ENCODE measurements around the gene IRF1.
"Not testable (repeated sequence)": the region's sequence is repeated elsewhere in the genome, so short reads cannot be mapped to it uniquely, and the experiment has no call there.

The IRF1 gene

DNA sequence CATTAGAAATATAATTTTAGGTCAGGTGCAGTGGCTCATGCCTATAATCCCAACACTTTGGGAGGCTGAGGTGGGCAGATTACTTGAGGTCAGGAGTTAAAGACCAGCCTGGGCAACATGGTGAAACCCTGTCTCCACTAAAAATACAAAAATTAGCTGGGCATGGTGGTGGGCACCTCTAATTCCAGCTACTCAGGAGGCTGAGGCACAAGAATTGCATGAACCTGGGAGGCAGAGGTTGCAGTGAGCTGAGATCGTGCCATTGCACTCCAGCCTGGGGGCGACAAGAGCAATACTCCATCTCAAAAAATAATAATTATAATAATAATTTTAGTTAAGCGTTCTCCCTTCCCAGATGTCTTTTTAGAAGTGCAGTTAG is 52.3 kb downstream of the IRF1 start:
- not testable (repeated sequence) for DNase-seq (ENCODE audit: low spot score)

DNA sequence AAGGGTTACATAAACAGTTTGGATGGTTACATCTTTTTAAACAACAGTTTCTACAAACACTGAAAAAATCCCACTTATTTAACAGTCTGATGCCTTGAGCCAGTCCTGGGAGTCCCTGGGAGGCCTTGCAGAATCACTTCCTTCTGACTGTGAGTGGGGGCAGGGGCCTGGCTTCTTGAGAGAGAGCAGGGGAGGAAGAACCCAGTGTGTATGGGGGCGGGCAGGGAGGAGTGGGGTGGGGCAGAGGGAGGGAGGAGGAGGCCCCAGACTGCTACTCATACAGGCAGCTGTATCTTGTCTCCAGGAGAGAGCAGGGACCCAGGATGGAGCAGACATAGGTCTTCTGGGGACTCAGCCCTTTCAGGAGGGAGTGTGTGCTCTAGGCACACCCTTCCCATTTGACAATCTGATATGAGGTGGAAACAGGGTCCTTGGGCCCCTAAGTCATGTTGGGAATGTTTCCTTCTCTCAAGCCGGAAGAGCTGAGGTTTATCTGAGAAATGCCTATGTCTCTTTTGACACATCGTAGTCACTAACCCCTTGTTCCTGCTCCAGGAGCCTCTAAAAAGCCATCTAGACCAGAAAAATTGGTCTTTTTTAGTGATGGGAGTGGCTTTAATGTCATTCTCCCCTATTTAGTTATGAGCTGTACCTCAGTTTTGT is 52.8 kb downstream of the IRF1 start:
- DNase-seq (ENCODE audit: low spot score), result peak; percentile 80

DNA sequence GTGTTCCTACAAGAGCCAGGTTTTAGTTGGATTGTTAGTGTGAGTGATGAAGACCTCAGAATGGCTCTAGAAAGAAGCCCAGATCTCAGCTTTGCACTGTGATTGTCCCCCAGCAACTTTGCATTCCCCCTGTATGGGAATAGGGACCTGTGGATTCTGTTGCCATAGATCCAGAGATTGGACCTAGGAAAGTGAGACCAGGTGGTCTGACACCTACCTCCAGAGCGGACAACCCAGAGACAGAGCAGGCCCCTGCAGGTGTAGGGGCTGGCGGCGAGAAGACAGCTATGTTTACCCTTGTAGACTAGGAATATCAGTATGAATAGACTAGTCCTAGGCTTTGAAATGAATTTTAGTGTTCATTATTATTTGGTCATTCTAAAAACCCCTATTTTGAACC is 53.6 kb downstream of the IRF1 start:
- DNase-seq (ENCODE audit: low spot score), result no peak

DNA sequence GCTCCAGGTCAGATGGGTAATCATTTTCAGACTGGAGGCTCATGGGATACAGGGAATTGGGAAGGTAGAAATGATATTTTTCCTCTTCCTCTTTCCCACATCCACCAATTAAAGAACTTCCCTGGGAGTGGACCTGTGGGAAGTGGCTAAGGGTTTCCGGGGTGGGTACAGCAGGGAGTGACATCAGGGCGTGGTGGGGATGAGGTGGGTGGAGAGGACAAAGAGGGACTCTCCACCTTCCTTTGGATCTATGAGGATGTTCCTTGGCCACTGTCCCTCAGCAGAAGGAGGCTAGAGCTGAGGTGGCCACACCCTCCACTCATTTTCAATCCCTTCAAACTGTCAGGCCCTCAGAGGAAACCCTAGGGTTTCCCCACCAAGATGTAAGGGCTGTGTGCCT is 54.7 kb downstream of the IRF1 start:
- DNase-seq (ENCODE audit: low spot score), result no peak

DNA sequence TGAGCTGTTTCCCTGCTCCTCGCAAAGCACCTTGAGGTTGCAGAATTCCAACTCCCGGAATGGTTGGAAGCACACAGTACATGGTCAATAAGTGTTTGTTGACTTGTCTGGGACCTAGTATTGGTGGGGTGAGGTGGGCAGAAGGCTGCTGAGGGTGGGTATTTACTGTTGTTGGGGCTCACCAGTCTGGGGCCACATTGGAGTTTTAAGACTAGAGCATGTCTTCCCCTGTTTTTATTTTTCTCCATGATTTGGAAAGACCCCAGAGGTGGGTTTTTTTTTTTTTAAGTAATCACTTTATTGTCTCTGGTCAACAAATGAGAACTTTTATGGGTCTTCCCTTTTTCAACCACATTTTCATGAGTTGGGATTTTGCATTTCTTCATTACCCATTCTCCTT is 55.1 kb downstream of the IRF1 start:
- no peak for DNase-seq (ENCODE audit: low spot score)

DNA sequence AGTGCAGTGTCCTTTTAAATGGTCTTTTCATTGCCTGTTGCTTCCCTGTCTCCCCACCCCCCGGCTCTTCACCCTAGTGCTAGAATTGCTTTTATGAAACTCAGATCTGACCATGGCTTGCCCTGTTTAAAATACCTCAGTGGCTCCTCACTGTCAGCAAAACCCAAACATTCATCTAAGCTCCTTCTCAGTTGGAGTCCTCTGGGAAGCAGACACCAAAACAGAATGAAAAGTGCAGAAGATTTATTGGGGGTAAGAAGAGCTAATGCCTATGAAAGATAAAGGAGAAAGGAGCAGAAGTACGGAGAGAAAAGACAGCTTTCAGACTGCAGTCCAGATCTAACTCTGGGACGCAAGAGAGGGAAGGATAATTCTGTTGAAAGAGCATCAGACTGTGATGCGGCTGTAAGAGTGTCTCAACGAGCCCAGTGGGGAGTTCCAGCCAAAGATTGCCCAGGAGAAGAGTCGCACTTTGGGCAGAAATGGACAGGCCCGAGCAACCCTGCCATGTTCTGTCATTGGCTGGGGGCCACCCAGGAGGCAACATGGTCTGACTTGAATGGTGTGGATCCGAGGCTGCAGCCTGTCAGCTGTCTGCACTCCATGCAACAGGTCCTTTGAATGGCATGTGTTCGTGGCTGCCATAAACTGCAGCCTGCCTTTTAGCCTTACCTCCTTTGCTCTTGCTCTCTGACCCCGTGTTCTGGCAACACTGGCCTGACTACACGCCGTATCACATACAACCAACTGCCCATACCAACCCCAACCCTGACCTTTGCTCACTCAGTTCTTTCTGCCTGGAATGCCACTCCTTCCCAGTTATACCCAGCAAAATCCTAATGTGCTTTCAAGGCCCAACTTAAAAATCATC is 55.9 kb downstream of the IRF1 start:
- DNase-seq (ENCODE audit: low spot score), result no peak

DNA sequence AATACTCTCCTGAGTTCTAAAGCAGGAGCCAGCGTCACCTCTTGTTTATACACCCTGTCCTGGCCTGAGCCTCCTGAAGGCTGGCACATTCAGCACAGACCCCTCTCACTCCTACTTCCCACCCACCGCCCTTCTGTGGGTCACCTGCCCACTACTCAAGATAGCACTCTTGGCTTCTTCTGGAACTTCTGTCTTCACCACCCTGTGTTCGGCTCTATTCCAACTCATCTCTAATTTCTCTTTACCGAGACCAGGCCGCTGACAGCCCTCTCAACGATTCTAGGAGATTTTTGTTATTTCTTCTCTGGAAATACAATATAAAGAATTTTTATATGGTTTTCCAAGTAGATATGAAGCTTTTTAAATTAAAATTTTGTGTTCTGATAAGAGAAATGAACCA is 57.4 kb downstream of the IRF1 start:
- DNase-seq (ENCODE audit: low spot score), result no peak

DNA sequence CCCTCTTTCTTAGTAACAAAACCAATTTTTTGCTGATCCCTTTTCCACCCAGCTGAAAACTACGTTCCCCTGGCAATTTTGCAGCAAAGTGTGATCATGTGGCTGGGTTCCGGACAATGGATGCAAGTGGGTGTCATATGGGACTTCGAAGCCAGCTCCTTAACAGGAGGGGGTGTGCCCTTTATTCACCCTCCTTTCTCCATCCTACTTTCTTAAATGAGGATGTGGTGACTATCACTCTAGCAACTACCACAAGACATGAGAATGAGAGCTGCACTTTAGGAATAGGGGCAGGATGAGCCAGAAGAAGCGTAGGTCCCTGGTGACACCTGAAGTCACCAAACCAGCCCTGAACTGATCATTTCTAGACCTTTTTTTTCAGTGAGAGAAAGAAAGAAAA is 58.9 kb downstream of the IRF1 start:
- DNase-seq (ENCODE audit: low spot score), result no peak

Data from hepatic stellate cell (primary cell).